ENCODE measurements around the gene ERO1A. TPM values are rescaled to one million over a fixed set of nuclear protein-coding genes. Genes with fewer than 3 reads are reported as not detected.

The ERO1A gene
- total RNA-seq, 1 experiment from 2014 or later: 151 TPM

- BruUV-seq (replicated peaks): TSS peak; percentile 27
- POLR2A ChIA-PET (ENCODE audit: unreplicated experiment): interaction anchor here (0.6 kb wide), 1 partner anchor 198 kb away, joined by 5 read pairs; no protein-coding TSS in a partner anchor
- Histone ChIP-seq H3K4me1 (ENCODE audit: insufficient read depth, low read length) (peaks cover 39% of the 10 kb centered on the region), H3K36me3 (ENCODE audit: low read depth, low read length) (no peaks in the 10 kb centered on the region), H4K20me1 (ENCODE audit: low read length) (peaks cover 84% of the 10 kb centered on the region), H3K27me3 (ENCODE audit: low read length) (no peaks in the 10 kb centered on the region), H3K9ac (ENCODE audit: low read length) (peak overlapping the region; percentile 7), H3K79me2 (ENCODE audit: low read length) (peaks cover 92% of the 10 kb centered on the region), H3K4me3 (ENCODE audit: low read length) (peak overlapping the region; percentile 79), H3K9me3 (ENCODE audit: low read length) (no peaks in the 10 kb centered on the region), H3K27ac (ENCODE audit: low read length) (peak overlapping the region; percentile 52), H3K4me2 (ENCODE audit: low read length) (peak overlapping the region; percentile 90), H2AFZ (ENCODE audit: low read length) (no peak overlapping the region), H3K9me2 (replicated peaks; ENCODE audit: low read length) (no peaks in the 10 kb centered on the region), H3F3A (ENCODE audit: low read length, unreplicated experiment) (peaks cover 6% of the 10 kb centered on the region)
- DNase-seq (peak; percentile 80), ATAC-seq (peak; percentile 53)
- TF ChIP-seq CTCF (conservative IDR thresholded peaks at IDR 0.05; ENCODE audit: low read depth, low read length) (no peak), EZH2phosphoT487 (IDR thresholded peaks at IDR 0.05; ENCODE audit: borderline replicate concordance, low read length) (no peak), EZH2 (IDR thresholded peaks at IDR 0.05; ENCODE audit: low read length, unreplicated experiment) (no peak)
- CTCF ChIA-PET: no interaction called here
- intact Hi-C loops (cut with micrococcal nuclease): loop anchor here (1.0 to 2.0 kb wide), 4 partner anchors 16 to 139 kb away; partner anchors contain the start of genes GNPNAT1, GPR137C, PSMC6 and STYX
These were observed 4.2 kb downstream of the ERO1A start for GRCh38 chr14:52690983-52691760.

- Histone ChIP-seq H3K36me3 (ENCODE audit: low read depth, low read length) (no peaks in the 10 kb centered on the region; the same call in 1 of the 2 replicates), H3K9me3 (ENCODE audit: low read length) (no peaks in the 10 kb centered on the region), H3K27me3 (ENCODE audit: low read length) (no peaks in the 10 kb centered on the region), H2AFZ (ENCODE audit: low read length) (no peak overlapping the region), H3K9ac (ENCODE audit: low read length) (no peak overlapping the region), H3K4me1 (ENCODE audit: insufficient read depth, low read length) (peaks cover 6% of the 10 kb centered on the region), H3K4me3 (ENCODE audit: low read length) (no peak overlapping the region), H3F3A (ENCODE audit: low read length, unreplicated experiment) (no peaks in the 10 kb centered on the region), H3K4me2 (ENCODE audit: low read length) (no peak overlapping the region), H4K20me1 (ENCODE audit: low read length) (peaks cover 72% of the 10 kb centered on the region), H3K9me2 (replicated peaks; ENCODE audit: low read length) (no peaks in the 10 kb centered on the region), H3K79me2 (ENCODE audit: low read length) (peaks cover 99% of the 10 kb centered on the region), H3K27ac (ENCODE audit: low read length) (no peak overlapping the region)
- ChIA-PET CTCF (no interaction called here), POLR2A (ENCODE audit: unreplicated experiment) (no interaction called here)
- DNase-seq (no peak), ATAC-seq (no peak)
- TF ChIP-seq EZH2phosphoT487 (IDR thresholded peaks at IDR 0.05; ENCODE audit: borderline replicate concordance, low read length) (no peak), CTCF (conservative IDR thresholded peaks at IDR 0.05; ENCODE audit: low read depth, low read length) (no peak), EZH2 (IDR thresholded peaks at IDR 0.05; ENCODE audit: low read length, unreplicated experiment) (no peak)
- intact Hi-C loops (cut with micrococcal nuclease): no loop called here
- no TSS peak for BruUV-seq (replicated peaks)
These were observed 9.2 kb downstream of the ERO1A start for GRCh38 chr14:52686176-52686575.

GRCh38 chr14:52683985-52684520, 11.3 kb downstream of the ERO1A start:
- Histone ChIP-seq H3K9me3 (ENCODE audit: low read length) (no peaks in the 10 kb centered on the region), H3K4me1 (ENCODE audit: insufficient read depth, low read length) (no peaks in the 10 kb centered on the region), H3K27me3 (ENCODE audit: low read length) (no peaks in the 10 kb centered on the region), H3F3A (ENCODE audit: low read length, unreplicated experiment) (no peaks in the 10 kb centered on the region), H3K27ac (ENCODE audit: low read length) (no peak overlapping the region), H3K9ac (ENCODE audit: low read length) (no peak overlapping the region), H3K4me2 (ENCODE audit: low read length) (no peak overlapping the region), H2AFZ (ENCODE audit: low read length) (no peak overlapping the region), H3K36me3 (ENCODE audit: low read depth, low read length) (peaks cover 7% of the 10 kb centered on the region), H4K20me1 (ENCODE audit: low read length) (peaks cover 56% of the 10 kb centered on the region), H3K9me2 (replicated peaks; ENCODE audit: low read length) (no peaks in the 10 kb centered on the region), H3K4me3 (ENCODE audit: low read length) (no peak overlapping the region), H3K79me2 (ENCODE audit: low read length) (peaks cover 85% of the 10 kb centered on the region)
- POLR2A ChIA-PET (ENCODE audit: unreplicated experiment): interaction anchor here (0.7 kb wide), 1 partner anchor 142 kb away, joined by 3 read pairs; no protein-coding TSS in a partner anchor
- no peak for TF ChIP-seq CTCF (conservative IDR thresholded peaks at IDR 0.05; ENCODE audit: low read depth, low read length)
- TF ChIP-seq EZH2phosphoT487 (IDR thresholded peaks at IDR 0.05; ENCODE audit: borderline replicate concordance, low read length): no peak
- no peak for TF ChIP-seq EZH2 (IDR thresholded peaks at IDR 0.05; ENCODE audit: low read length, unreplicated experiment)
- intact Hi-C loops (cut with micrococcal nuclease): no loop called here
- no TSS peak for BruUV-seq (replicated peaks)
- no peak for DNase-seq
- ATAC-seq: no peak
- CTCF ChIA-PET: no interaction called here

Data from PC-3 (cell line).